Measurements from ENCODE around the gene ARL16. TPM values are rescaled to one million over a fixed set of nuclear protein-coding genes. Genes with fewer than 3 reads are reported as not detected.

ARL16 gene
- total RNA-seq (10 to 100 TPM; 25.9 to 27.7 TPM), polyA plus RNA-seq (10 to 100 TPM; 25.3 to 45.5 TPM)

- intact Hi-C loops (cut with micrococcal nuclease), result loop anchor here (1.0 to 5.0 kb wide), 5 partner anchors 18 to 413 kb away; partner anchors contain the start of genes ACTG1, CCDC137, FASN and MRPL12
- Mint-ChIP-seq H3K36me3 (peaks cover 11 to 38% of the 10 kb centered on the region in 2 donors), H3K4me1 (peaks cover 20 to 55% (median 27%) of the 10 kb centered on the region in 4 donors), H3K9me3 (peaks cover 0 to 3% (median 0%) of the 10 kb centered on the region in 8 donors), H3K27me3 (no peaks in the 10 kb centered on the region), H3K4me3 (peak within 1 kb of the TSS; percentile 94 to 99 (median 97)), H3K27ac (peak within 1 kb of the TSS; percentile 84 to 99 (median 96))
- POLR2A ChIA-PET (ENCODE audit: partially characterized antibody), result interaction anchor here (0.7 to 4.0 kb wide), 26 partner anchors 9 to 1229 kb away, joined by 3 to 67 read pairs (median 4); partner anchors contain the start of genes CCDC137, FAAP100, MCRIP1 and MRPL12
- peak; percentile 97 to 98 (median 98) for DNase-seq
- no peaks in the 10 kb centered on the region for H3K9me3 ChIP-seq (ENCODE audit: control insufficient read depth in 1 of 2, low read length in 2 of 2)
- H3K36me3 ChIP-seq (ENCODE audit: insufficient read depth, low read length), result peaks cover 29% of the 10 kb centered on the region
- H3K4me1 ChIP-seq (ENCODE audit: insufficient read depth, low read length), result peaks cover 31% of the 10 kb centered on the region
- H3K27ac ChIP-seq (ENCODE audit: low read depth, low read length), result peak within 1 kb of the TSS; percentile 83
- CTCF ChIA-PET (ENCODE audit: partially characterized antibody), result interaction anchor here (0.6 to 2.2 kb wide), 5 partner anchors 9 to 172 kb away, joined by 4 to 6 read pairs (median 4); no protein-coding TSS in a partner anchor
- peak within 1 kb of the TSS; percentile 80 to 93 for H3K4me3 ChIP-seq (ENCODE audit: low read length in 2 of 2)
- H3K27me3 ChIP-seq (ENCODE audit: insufficient read depth, low read length), result no peaks in the 10 kb centered on the region
Measured at GRCh38 chr17:81683584-81684441, at the start of gene ARL16, which contains the start of gene HGS. ARL16 (minus strand) TSS chr17:81683797; CDS start chr17:81683753, 44 bp downstream. HGS (plus strand) TSS chr17:81684011; CDS start chr17:81684067, 56 bp downstream.

GRCh38 chr17:81727324-81728031 is 43.9 kb upstream of the ARL16 start:
- H3K27me3 Mint-ChIP-seq, result peaks cover 15 to 19% of the 10 kb centered on the region in 2 donors
- intact Hi-C loops (cut with micrococcal nuclease), result no loop called here
- H3K36me3 Mint-ChIP-seq, result no peaks in the 10 kb centered on the region
- no peak overlapping the region for H3K27ac Mint-ChIP-seq
- ChIA-PET POLR2A (ENCODE audit: partially characterized antibody) (no interaction called here), CTCF (ENCODE audit: partially characterized antibody) (no interaction called here)
- Histone ChIP-seq H3K9me3 (ENCODE audit: control insufficient read depth in 1 of 2, low read length in 2 of 2) (no peaks in the 10 kb centered on the region), H3K27me3 (ENCODE audit: insufficient read depth, low read length) (no peaks in the 10 kb centered on the region), H3K36me3 (ENCODE audit: insufficient read depth, low read length) (no peaks in the 10 kb centered on the region), H3K4me3 (ENCODE audit: low read length in 2 of 2) (no peak overlapping the region), H3K27ac (ENCODE audit: low read depth, low read length) (no peak overlapping the region), H3K4me1 (ENCODE audit: insufficient read depth, low read length) (no peaks in the 10 kb centered on the region)
- no peak overlapping the region for H3K4me3 Mint-ChIP-seq
- no peak for DNase-seq
- no peaks in the 10 kb centered on the region for H3K9me3 Mint-ChIP-seq
- peaks cover 0 to 3% (median 1%) of the 10 kb centered on the region in 4 donors for H3K4me1 Mint-ChIP-seq

GRCh38 chr17:81726004-81726403 is 42.4 kb upstream of the ARL16 start:
- H3K4me3 Mint-ChIP-seq, result no peak overlapping the region

GRCh38 chr17:81725439-81725838 is 41.8 kb upstream of the ARL16 start:
- Histone ChIP-seq H3K9me3 (ENCODE audit: control insufficient read depth in 1 of 2, low read length in 2 of 2) (no peaks in the 10 kb centered on the region), H3K4me3 (ENCODE audit: low read length in 2 of 2) (no peak overlapping the region), H3K27me3 (ENCODE audit: insufficient read depth, low read length) (no peaks in the 10 kb centered on the region), H3K4me1 (ENCODE audit: insufficient read depth, low read length) (no peaks in the 10 kb centered on the region), H3K27ac (ENCODE audit: low read depth, low read length) (no peak overlapping the region), H3K36me3 (ENCODE audit: insufficient read depth, low read length) (no peaks in the 10 kb centered on the region)
- intact Hi-C loops (cut with micrococcal nuclease), result no loop called here
- Mint-ChIP-seq H3K27ac (no peak overlapping the region), H3K4me1 (peaks cover 0 to 3% (median 1%) of the 10 kb centered on the region in 4 donors), H3K4me3 (no peak overlapping the region), H3K27me3 (peaks cover 12 to 15% of the 10 kb centered on the region in 2 donors), H3K9me3 (no peaks in the 10 kb centered on the region), H3K36me3 (no peaks in the 10 kb centered on the region)
- ChIA-PET CTCF (ENCODE audit: partially characterized antibody) (interaction anchor here (0.6 to 1.6 kb wide), 2 partner anchors 12 kb away, joined by 3 to 6 read pairs; no protein-coding TSS in a partner anchor), POLR2A (ENCODE audit: partially characterized antibody) (no interaction called here)
- DNase-seq, result no peak

More at GRCh38 chr17:81726004-81726403, 42.4 kb upstream of the ARL16 start:
- H3K27me3 Mint-ChIP-seq, result peaks cover 14 to 18% of the 10 kb centered on the region in 2 donors
- ChIA-PET CTCF (ENCODE audit: partially characterized antibody) (interaction anchor here (1.6 kb wide), 1 partner anchor 12 kb away, joined by 6 read pairs; no protein-coding TSS in a partner anchor), POLR2A (ENCODE audit: partially characterized antibody) (no interaction called here)
- H3K4me3 ChIP-seq (ENCODE audit: low read length in 2 of 2), result no peak overlapping the region
- peaks cover 0 to 3% (median 1%) of the 10 kb centered on the region in 4 donors for H3K4me1 Mint-ChIP-seq
- no peak for DNase-seq
- H3K9me3 ChIP-seq (ENCODE audit: control insufficient read depth in 1 of 2, low read length in 2 of 2), result no peaks in the 10 kb centered on the region
- H3K36me3 Mint-ChIP-seq, result no peaks in the 10 kb centered on the region
- H3K9me3 Mint-ChIP-seq, result no peaks in the 10 kb centered on the region
- no peak overlapping the region for H3K27ac ChIP-seq (ENCODE audit: low read depth, low read length)
- no peaks in the 10 kb centered on the region for H3K27me3 ChIP-seq (ENCODE audit: insufficient read depth, low read length)
- H3K4me1 ChIP-seq (ENCODE audit: insufficient read depth, low read length), result no peaks in the 10 kb centered on the region
- intact Hi-C loops (cut with micrococcal nuclease), result no loop called here
- H3K36me3 ChIP-seq (ENCODE audit: insufficient read depth, low read length), result no peaks in the 10 kb centered on the region
- H3K27ac Mint-ChIP-seq, result no peak overlapping the region

GRCh38 chr17:81723651-81724209 is 40.1 kb upstream of the ARL16 start:
- H3K27me3 Mint-ChIP-seq, result peaks cover 9 to 11% of the 10 kb centered on the region in 2 donors
- no peaks in the 10 kb centered on the region for H3K9me3 Mint-ChIP-seq
- ChIA-PET POLR2A (ENCODE audit: partially characterized antibody) (no interaction called here), CTCF (ENCODE audit: partially characterized antibody) (no interaction called here)
- no peaks in the 10 kb centered on the region for H3K27me3 ChIP-seq (ENCODE audit: insufficient read depth, low read length)
- H3K4me1 ChIP-seq (ENCODE audit: insufficient read depth, low read length), result no peaks in the 10 kb centered on the region
- peaks cover 0 to 3% (median 1%) of the 10 kb centered on the region in 4 donors for H3K4me1 Mint-ChIP-seq
- H3K36me3 ChIP-seq (ENCODE audit: insufficient read depth, low read length), result no peaks in the 10 kb centered on the region
- no peaks in the 10 kb centered on the region for H3K36me3 Mint-ChIP-seq
- no peak overlapping the region for H3K27ac Mint-ChIP-seq
- no peak for DNase-seq
- H3K27ac ChIP-seq (ENCODE audit: low read depth, low read length), result no peak overlapping the region
- intact Hi-C loops (cut with micrococcal nuclease), result no loop called here
- H3K9me3 ChIP-seq (ENCODE audit: control insufficient read depth in 1 of 2, low read length in 2 of 2), result no peaks in the 10 kb centered on the region
- H3K4me3 Mint-ChIP-seq, result no peak overlapping the region
- no peak overlapping the region for H3K4me3 ChIP-seq (ENCODE audit: low read length in 2 of 2)

- H3K4me1 ChIP-seq (ENCODE audit: insufficient read depth, low read length), result no peaks in the 10 kb centered on the region
- Mint-ChIP-seq H3K36me3 (no peaks in the 10 kb centered on the region), H3K4me1 (peaks cover 0 to 3% (median 1%) of the 10 kb centered on the region in 4 donors), H3K27ac (no peak overlapping the region), H3K27me3 (peaks cover 9 to 11% of the 10 kb centered on the region in 2 donors), H3K9me3 (no peaks in the 10 kb centered on the region), H3K4me3 (no peak overlapping the region)
- H3K4me3 ChIP-seq (ENCODE audit: low read length in 2 of 2), result no peak overlapping the region
- H3K27ac ChIP-seq (ENCODE audit: low read depth, low read length), result no peak overlapping the region
- ChIA-PET CTCF (ENCODE audit: partially characterized antibody) (interaction anchor here (0.7 kb wide), 1 partner anchor 1345 kb away, joined by 3 read pairs; no protein-coding TSS in a partner anchor), POLR2A (ENCODE audit: partially characterized antibody) (interaction anchor here (0.6 to 1.5 kb wide), 2 partner anchors 19 to 617 kb away, joined by 3 read pairs; partner anchors contain the start of gene MRPL12)
- no peak for DNase-seq
- H3K9me3 ChIP-seq (ENCODE audit: control insufficient read depth in 1 of 2, low read length in 2 of 2), result no peaks in the 10 kb centered on the region
- intact Hi-C loops (cut with micrococcal nuclease), result no loop called here
- no peaks in the 10 kb centered on the region for H3K27me3 ChIP-seq (ENCODE audit: insufficient read depth, low read length)
- H3K36me3 ChIP-seq (ENCODE audit: insufficient read depth, low read length), result no peaks in the 10 kb centered on the region
Measured at GRCh38 chr17:81722184-81723120, 38.9 kb upstream of the ARL16 start.

Measured in CD4-positive, alpha-beta memory T cell (primary cell).